ENCODE data around the gene ALPK3. TPM values are rescaled to one million over a fixed set of nuclear protein-coding genes. Genes with fewer than 3 reads are reported as not detected.

The ALPK3 gene
- total RNA-seq, 1 experiment from 2014 or later, result 2.0 TPM

GRCh38 chr15:84790676-84791075 lies 26.5 kb upstream of the ALPK3 start:
- H3K27me3 ChIP-seq (ENCODE audit: insufficient read depth, low read length), result no peaks in the 10 kb centered on the region
- CTCF ChIA-PET, result no interaction called here
- RAD21 ChIA-PET (ENCODE audit: low non-redundant PET in 1 of 2, low total read pairs in 2 of 2, uncharacterized antibody in 2 of 2, unreplicated experiment in 2 of 2), result no interaction called here
- no peaks in the 10 kb centered on the region for H3K9me2 ChIP-seq (ENCODE audit: insufficient read depth)
- intact Hi-C loops (cut with micrococcal nuclease), result no loop called here
- no peaks in the 10 kb centered on the region for H3K4me1 ChIP-seq (ENCODE audit: control insufficient read depth in 1 of 2, insufficient read depth in 2 of 2, low read length in 2 of 2)
- H3K27ac ChIP-seq (ENCODE audit: low read depth, low read length), result no peak overlapping the region
- no peak overlapping the region for H2AFZ ChIP-seq (ENCODE audit: low read depth, low read length, poor library complexity, severe bottlenecking)
- no peak overlapping the region for H3K9ac ChIP-seq (ENCODE audit: low read length)
- no peaks in the 10 kb centered on the region for H3K9me3 ChIP-seq (ENCODE audit: control insufficient read depth in 1 of 2, insufficient read depth in 1 of 2, low read depth in 1 of 2, low read length in 2 of 2)
- TF ChIP-seq CBX3 (IDR thresholded peaks at IDR 0.05; ENCODE audit: low read depth), result no peak
- DNase-seq (ENCODE audit: low read depth, low spot score) (no peak), ATAC-seq (no peak)
- POLR2A ChIA-PET, result no interaction called here
- H3K4me2 ChIP-seq (ENCODE audit: low read length), result no peak overlapping the region
- no TSS peak for BruUV-seq (replicated peaks)
- no peak overlapping the region for H3K4me3 ChIP-seq (replicated peaks in 1 of 2; ENCODE audit: low read depth in 1 of 2, low read length in 2 of 2)
- no peaks in the 10 kb centered on the region for H4K20me1 ChIP-seq (ENCODE audit: insufficient read depth)
- H3K36me3 ChIP-seq (ENCODE audit: control insufficient read depth in 1 of 2, insufficient read depth in 2 of 2, low read length in 2 of 2), result peaks cover 5 to 26% of the 10 kb centered on the region in 2 experiments; a peak in 2 of 4 replicates
- peaks cover 50% of the 10 kb centered on the region for H3K79me2 ChIP-seq (ENCODE audit: insufficient read depth, low read length)

- Histone ChIP-seq H3K27me3 (ENCODE audit: insufficient read depth, low read length) (no peaks in the 10 kb centered on the region), H2AFZ (ENCODE audit: low read depth, low read length, poor library complexity, severe bottlenecking) (no peak overlapping the region), H3K9me2 (ENCODE audit: insufficient read depth) (no peaks in the 10 kb centered on the region), H4K20me1 (ENCODE audit: insufficient read depth) (no peaks in the 10 kb centered on the region), H3K9me3 (ENCODE audit: control insufficient read depth in 1 of 2, insufficient read depth in 1 of 2, low read depth in 1 of 2, low read length in 2 of 2) (no peaks in the 10 kb centered on the region), H3K79me2 (ENCODE audit: insufficient read depth, low read length) (peaks cover 45% of the 10 kb centered on the region), H3K4me3 (replicated peaks in 1 of 2; ENCODE audit: low read depth in 1 of 2, low read length in 2 of 2) (no peak overlapping the region), H3K27ac (ENCODE audit: low read depth, low read length) (no peak overlapping the region), H3K4me1 (ENCODE audit: control insufficient read depth in 1 of 2, insufficient read depth in 2 of 2, low read length in 2 of 2) (no peaks in the 10 kb centered on the region), H3K4me2 (ENCODE audit: low read length) (no peak overlapping the region), H3K9ac (ENCODE audit: low read length) (no peak overlapping the region), H3K36me3 (ENCODE audit: control insufficient read depth in 1 of 2, insufficient read depth in 2 of 2, low read length in 2 of 2) (peaks cover 5 to 26% of the 10 kb centered on the region in 2 experiments; a peak in 2 of 4 replicates)
- intact Hi-C loops (cut with micrococcal nuclease), result no loop called here
- TSS peak; percentile 28 for BruUV-seq (replicated peaks)
- DNase-seq (ENCODE audit: low read depth, low spot score) (no peak), ATAC-seq (no peak)
- ChIA-PET POLR2A (interaction anchor here (0.6 kb wide), 1 partner anchor 14 kb away, joined by 3 read pairs; no protein-coding TSS in a partner anchor), RAD21 (ENCODE audit: low non-redundant PET in 1 of 2, low total read pairs in 2 of 2, uncharacterized antibody in 2 of 2, unreplicated experiment in 2 of 2) (no interaction called here), CTCF (no interaction called here)
- TF ChIP-seq ZFX (IDR thresholded peaks at IDR 0.05) (no peak), JUND (IDR thresholded peaks at IDR 0.05) (no peak), YY1 (IDR thresholded peaks at IDR 0.05; ENCODE audit: extremely low read depth, insufficient replicate concordance, low read depth, low read length) (no peak), MAX (IDR thresholded peaks at IDR 0.05) (no peak), ATF3 (IDR thresholded peaks at IDR 0.05) (no peak), ZNF274 (IDR thresholded peaks at IDR 0.05; ENCODE audit: low read depth, low read length) (no peak), SRF (IDR thresholded peaks at IDR 0.05; ENCODE audit: low read depth) (no peak), POLR2AphosphoS5 (IDR thresholded peaks at IDR 0.05; ENCODE audit: low read depth, low read length) (no peak), REST (IDR thresholded peaks at IDR 0.05; ENCODE audit: low read depth) (no peak), SIN3A (IDR thresholded peaks at IDR 0.05; ENCODE audit: low read depth) (no peak), CEBPB (IDR thresholded peaks at IDR 0.05; ENCODE audit: low read depth) (no peak), EZH2 (IDR thresholded peaks at IDR 0.05) (no peak), POLR2A (IDR thresholded peaks at IDR 0.05; ENCODE audit: borderline replicate concordance, extremely low read depth, insufficient read depth, insufficient read length) (no peak), CTCF (IDR thresholded peaks at IDR 0.05 in 2 of 3, conservative IDR thresholded peaks at IDR 0.05 in 1 of 3; ENCODE audit: borderline replicate concordance in 1 of 3, insufficient read depth in 1 of 3, low read depth in 2 of 3, low read length in 2 of 3) (no peak), TCF7L2 (IDR thresholded peaks at IDR 0.05; ENCODE audit: borderline replicate concordance, extremely low read depth, insufficient read depth, insufficient read length) (no peak), RAD21 (IDR thresholded peaks at IDR 0.05; ENCODE audit: low read depth) (no peak), CBX3 (IDR thresholded peaks at IDR 0.05; ENCODE audit: low read depth) (no peak)
These were observed 25.4 kb upstream of the ALPK3 start for GRCh38 chr15:84791763-84792162.
